Peyer's patch (tissue), 4 donors: ENCODE measurements around the gene IKZF2.

Experiments
- CTCF ChIP-seq, 6 experiments: fragments of 450-650 bp in 4 of 6; fragments of 200-600 bp in 2 of 6; sonication (generic) in 1 of 6; IDR thresholded peaks; one replicate each; pipeline ENCODE4 v1.5.1; 2017 to 2019; ENCODE audit warnings: antibody characterized with exemption in 6 of 6, mild to moderate bottlenecking in 3 of 6, moderate library complexity in 1 of 6
- POLR2A ChIP-seq, 2 donors: fragments of 450-650 bp; IDR thresholded peaks; one replicate each; pipeline ENCODE4 v1.5.1; 2017; ENCODE audit warnings: antibody characterized with exemption in 2 of 2, mild to moderate bottlenecking in 2 of 2, moderate library complexity in 2 of 2

GRCh38 chr2:213086571-213086970, 64.8 kb downstream of the IKZF2 start:
- TF ChIP-seq POLR2A (IDR thresholded peaks at IDR 0.05) (no peak), CTCF (IDR thresholded peaks at IDR 0.05) (no peak)
